Fibroblast of pulmonary artery (primary cell): ENCODE measurements around the gene SMIM21.

Experiments
- DNase-seq: peaks from one replicate; pipeline ENCODE4 v3.0.0-alpha.2; 2010; ENCODE audit warnings: low read depth
- H3K4me3 ChIP-seq: replicated peaks from 2 replicates; pipeline ENCODE4 v1.5.1; 2011; ENCODE audit warnings: low read depth, mild to moderate bottlenecking, control low read depth, low read length, moderate library complexity
- CTCF ChIP-seq: IDR thresholded peaks from 2 replicates; pipeline ENCODE4 v1.5.1; 2011; ENCODE audit warnings: mild to moderate bottlenecking, control low read depth, low read length, inconsistent platforms; ENCODE audit errors: missing control alignments

The SMIM21 gene

GRCh38 chr18:75378376-75379315 lies 48.9 kb downstream of the SMIM21 start:
- no peak for TF ChIP-seq CTCF
- DNase-seq, result no peak
- no peak overlapping the region for H3K4me3 ChIP-seq

DNA sequence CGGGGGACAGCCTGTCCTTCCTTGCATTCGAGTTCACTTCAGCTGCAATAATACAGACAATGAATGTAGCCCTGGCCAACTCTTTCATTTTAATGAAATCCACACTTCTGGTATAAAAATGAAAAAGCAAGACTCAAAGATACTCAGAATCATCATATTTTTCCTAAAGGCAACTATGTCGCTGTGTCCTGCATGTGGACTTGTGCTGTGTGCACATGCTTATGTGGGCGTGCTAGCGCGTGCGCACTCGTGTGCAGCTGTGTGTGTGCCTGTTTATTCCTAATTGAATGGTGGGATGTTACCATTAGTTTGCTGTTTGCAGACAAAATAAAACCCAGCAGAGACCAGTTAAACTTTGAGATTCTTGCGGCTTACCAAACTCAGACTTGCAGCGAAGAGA lies 49.6 kb downstream of the SMIM21 start:
- no peak overlapping the region for H3K4me3 ChIP-seq
- TF ChIP-seq CTCF, result no peak
- no peak for DNase-seq

GRCh38 chr18:75377258-75377657 lies 50.2 kb downstream of the SMIM21 start:
- DNase-seq, result no peak
- no peak overlapping the region for H3K4me3 ChIP-seq
- TF ChIP-seq CTCF, result no peak

DNA sequence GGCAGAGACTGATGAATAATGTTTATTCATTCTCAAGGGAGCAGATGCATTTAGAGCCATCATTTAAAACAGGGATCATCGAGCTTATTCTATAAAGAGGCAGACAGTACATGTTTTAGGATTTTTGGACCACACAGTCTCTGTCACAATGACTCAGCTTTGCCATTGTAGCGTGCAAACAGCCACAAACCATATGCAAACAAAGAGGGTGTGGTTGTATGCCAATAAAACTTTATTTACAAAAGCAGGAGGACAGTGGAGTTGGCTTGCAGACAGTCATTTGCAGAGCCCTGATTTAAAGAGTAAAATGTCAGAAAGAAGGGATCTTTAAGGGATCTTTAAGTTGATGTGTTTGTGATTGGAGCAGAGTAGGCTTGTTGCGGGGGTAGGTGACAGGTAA lies 51.5 kb downstream of the SMIM21 start:
- no peak overlapping the region for H3K4me3 ChIP-seq
- no peak for TF ChIP-seq CTCF
- no peak for DNase-seq

DNA sequence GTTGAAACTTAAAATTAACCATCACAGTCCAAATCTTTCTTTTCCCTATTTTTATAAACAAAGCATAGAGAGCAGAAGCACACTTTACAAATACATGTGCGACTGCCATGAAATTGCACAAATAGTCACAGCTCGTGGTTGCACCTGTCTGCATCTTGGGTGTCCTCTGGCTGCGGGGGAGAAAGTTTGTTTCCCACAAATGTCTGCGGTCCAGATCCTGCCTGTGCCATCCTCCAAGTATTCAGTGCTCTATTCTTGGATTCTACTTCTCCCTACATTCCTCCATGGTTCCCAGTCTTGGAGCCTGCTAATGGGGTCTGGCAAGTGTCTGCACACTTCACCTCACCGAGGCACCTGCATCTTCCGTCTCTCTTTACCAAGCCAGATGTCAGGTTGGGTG lies 52.2 kb downstream of the SMIM21 start:
- TF ChIP-seq CTCF, result no peak
- no peak overlapping the region for H3K4me3 ChIP-seq
- DNase-seq, result no peak

DNA sequence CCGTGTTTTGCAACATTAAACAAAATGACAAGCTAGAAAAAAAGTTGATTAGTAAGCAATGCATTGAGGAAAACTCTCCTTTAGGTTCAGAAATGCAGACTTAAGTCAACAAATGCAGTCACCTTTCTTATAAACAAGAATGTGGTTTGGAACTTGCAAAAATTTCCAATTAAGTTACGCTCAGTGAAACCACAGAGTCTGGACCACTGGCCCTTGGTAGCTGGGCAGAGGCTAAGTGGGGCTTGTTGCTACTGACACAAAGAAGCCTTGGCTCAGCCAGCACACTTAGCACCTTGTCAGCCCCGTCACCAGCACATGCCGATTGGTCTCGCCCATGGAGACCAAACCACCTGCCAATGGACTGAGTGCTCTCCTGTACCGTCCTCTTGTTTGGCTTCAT lies 53.0 kb downstream of the SMIM21 start:
- TF ChIP-seq CTCF, result no peak
- H3K4me3 ChIP-seq, result no peak overlapping the region
- no peak for DNase-seq
